ENCODE results near the gene JAM3.

GRCh38 chr11:134146598-134146997, 77.7 kb downstream of the JAM3 start:
- TF ChIP-seq CTCF (IDR thresholded peaks at IDR 0.05 in 2 of 3, conservative IDR thresholded peaks at IDR 0.05 in 1 of 3; ENCODE audit: insufficient read depth in 2 of 3, low read depth in 1 of 3, low read length in 3 of 3) (no peak), PREB (CRISPR knock-in tag; IDR thresholded peaks at IDR 0.05) (no peak), KAT8 (IDR thresholded peaks at IDR 0.05; ENCODE audit: low read depth) (no peak), HNRNPUL1 (IDR thresholded peaks at IDR 0.05; ENCODE audit: low read length) (no peak), GABPA (tag; conservative IDR thresholded peaks at IDR 0.05; ENCODE audit: low read depth) (no peak), MYC (IDR thresholded peaks at IDR 0.05; ENCODE audit: low read depth, low read length) (no peak), MYC (CRISPR knock-in tag; IDR thresholded peaks at IDR 0.05; ENCODE audit: borderline replicate concordance, low read depth) (no peak), CBX8 (IDR thresholded peaks at IDR 0.05; ENCODE audit: borderline replicate concordance, extremely low read depth, low read depth, low read length, poor library complexity, severe bottlenecking) (no peak), ZNF146 (CRISPR knock-in tag; IDR thresholded peaks at IDR 0.05; ENCODE audit: unreplicated experiment) (no peak), POLR2A (conservative IDR thresholded peaks at IDR 0.05) (no peak), ZSCAN32 (CRISPR knock-in tag; IDR thresholded peaks at IDR 0.05) (no peak), EZH2 (IDR thresholded peaks at IDR 0.05; ENCODE audit: borderline replicate concordance, low read depth, low read length) (no peak), NRF1 (conservative IDR thresholded peaks at IDR 0.05 in 1 of 2, IDR thresholded peaks at IDR 0.05 in 1 of 2) (no peak)
- TF ChIP-seq, protein P1, sequence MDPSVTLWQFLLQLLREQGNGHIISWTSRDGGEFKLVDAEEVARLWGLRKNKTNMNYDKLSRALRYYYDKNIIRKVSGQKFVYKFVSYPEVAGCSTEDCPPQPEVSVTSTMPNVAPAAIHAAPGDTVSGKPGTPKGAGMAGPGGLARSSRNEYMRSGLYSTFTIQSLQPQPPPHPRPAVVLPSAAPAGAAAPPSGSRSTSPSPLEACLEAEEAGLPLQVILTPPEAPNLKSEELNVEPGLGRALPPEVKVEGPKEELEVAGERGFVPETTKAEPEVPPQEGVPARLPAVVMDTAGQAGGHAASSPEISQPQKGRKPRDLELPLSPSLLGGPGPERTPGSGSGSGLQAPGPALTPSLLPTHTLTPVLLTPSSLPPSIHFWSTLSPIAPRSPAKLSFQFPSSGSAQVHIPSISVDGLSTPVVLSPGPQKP (CRISPR knock-in tag; IDR thresholded peaks at IDR 0.05) = no peak
